Mononuclear cell (primary cell): ENCODE results near the gene SCEL. TPM values are rescaled to one million over a fixed set of nuclear protein-coding genes. Genes with fewer than 3 reads are reported as not detected.

ENCODE experiments used
- total RNA-seq: library from RNA; depleted of rRNA; stranded (reverse); fragments of >200 nt; gene quantifications from one replicate; pipeline ENCODE4 v1.2.3, GENCODE V29; 2012

Gene SCEL
- total RNA-seq, 1 donor = not detected

Other genes starting within 250 kb of the SCEL start
- gene MYCBP2, start 208.6 kb upstream of the SCEL start, total RNA-seq = 186 TPM
- 81.9 TPM for gene SLAIN1, start 162.0 kb downstream of the SCEL start, total RNA-seq